ENCODE data around the gene PHF10.
"Not testable (repeated sequence)": the region's sequence is repeated elsewhere in the genome, so short reads cannot be mapped to it uniquely, and the experiment has no call there.

The PHF10 gene

DNA sequence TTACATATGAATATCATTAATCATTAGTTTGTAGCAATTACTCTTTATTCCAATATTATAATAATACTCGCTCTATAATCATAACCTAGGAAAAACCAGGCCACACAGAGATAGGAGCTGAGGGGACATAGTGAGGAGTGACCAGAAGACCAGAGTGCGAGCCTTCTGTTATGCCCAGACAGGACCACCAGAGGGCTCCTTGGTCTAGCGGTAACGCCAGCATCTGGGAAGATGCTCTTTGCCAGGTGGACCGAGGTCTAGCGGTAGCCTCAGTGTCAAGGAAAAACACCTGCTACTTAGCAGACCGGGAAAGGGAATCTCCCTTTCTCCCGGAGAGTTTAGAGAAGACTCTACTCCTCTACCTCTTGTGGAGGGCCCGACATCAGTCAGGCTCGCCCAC, 27.2 kb downstream of the PHF10 start:
- H3K79me1 ChIP-seq (ENCODE audit: low read length); H3K18ac ChIP-seq (ENCODE audit: low read length); H2AFZ ChIP-seq (ENCODE audit: insufficient read depth, low read length, poor library complexity); H3K4me3 ChIP-seq (ENCODE audit: low read depth, low read length); H2BK12ac ChIP-seq (ENCODE audit: low read length); H3K79me2 ChIP-seq (ENCODE audit: control insufficient read depth, insufficient read depth, low read length, poor library complexity); H2BK120ac ChIP-seq (ENCODE audit: insufficient read depth, low read length, poor library complexity); H3K4me2 ChIP-seq (ENCODE audit: low read length); H3K23ac ChIP-seq (ENCODE audit: low read length); H2BK5ac ChIP-seq (ENCODE audit: low read depth, low read length, poor library complexity); H3K9me3 ChIP-seq (ENCODE audit: insufficient read depth, low read depth, low read length); H2AK5ac ChIP-seq (ENCODE audit: low read length); H3K27me3 ChIP-seq (ENCODE audit: insufficient read depth, low read length); H3K4ac ChIP-seq (ENCODE audit: low read depth, low read length); H3K14ac ChIP-seq (ENCODE audit: low read length); H3K27ac ChIP-seq (ENCODE audit: low read depth, low read length); H4K8ac ChIP-seq (ENCODE audit: low read depth, low read length); H4K12ac ChIP-seq (ENCODE audit: low read depth, low read length); H4K91ac ChIP-seq (ENCODE audit: low read depth, low read length); H3K9ac ChIP-seq (ENCODE audit: low read length): not testable (repeated sequence)
- no CpG with 5 or more reads among the region's 10 CpGs for WGBS (ENCODE audit: extremely low coverage, insufficient coverage, insufficient read length)
- Histone ChIP-seq H3K36me3 (ENCODE audit: control insufficient read depth in 1 of 2, insufficient read depth in 2 of 2, low read length in 2 of 2) (peaks cover 3 to 14% of the 10 kb centered on the region in 2 experiments), H3K4me1 (ENCODE audit: control insufficient read depth in 1 of 2, insufficient read depth in 2 of 2, low read length in 2 of 2) (peaks cover 4 to 14% of the 10 kb centered on the region in 2 experiments)
- DNase-seq, result peak; percentile 14 to 57

DNA sequence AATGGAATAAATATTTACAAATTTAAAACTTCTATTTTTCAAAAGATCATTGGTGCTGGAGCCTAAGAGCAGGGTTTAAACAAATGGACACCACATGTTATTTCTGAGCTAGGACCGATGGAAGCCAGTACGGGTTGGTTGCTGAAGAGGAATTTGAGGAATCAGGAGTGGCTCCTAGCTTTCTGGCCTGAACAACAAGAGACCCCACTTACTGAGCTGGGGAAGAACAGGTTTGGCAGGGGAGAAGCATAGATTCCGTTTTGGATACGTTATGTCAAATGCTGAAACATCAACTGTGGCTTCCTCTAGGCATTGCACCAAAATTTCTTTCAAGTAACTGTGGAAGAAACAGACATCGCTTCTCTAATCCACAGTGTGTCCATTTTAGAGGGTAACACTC, 29.2 kb downstream of the PHF10 start:
- H3K79me1 ChIP-seq (ENCODE audit: low read length), result no peaks in the 10 kb centered on the region
- no peak overlapping the region for H3K4me3 ChIP-seq (ENCODE audit: low read depth, low read length)
- peaks cover 8% of the 10 kb centered on the region for H3K9me3 ChIP-seq (ENCODE audit: insufficient read depth, low read depth, low read length)

DNA sequence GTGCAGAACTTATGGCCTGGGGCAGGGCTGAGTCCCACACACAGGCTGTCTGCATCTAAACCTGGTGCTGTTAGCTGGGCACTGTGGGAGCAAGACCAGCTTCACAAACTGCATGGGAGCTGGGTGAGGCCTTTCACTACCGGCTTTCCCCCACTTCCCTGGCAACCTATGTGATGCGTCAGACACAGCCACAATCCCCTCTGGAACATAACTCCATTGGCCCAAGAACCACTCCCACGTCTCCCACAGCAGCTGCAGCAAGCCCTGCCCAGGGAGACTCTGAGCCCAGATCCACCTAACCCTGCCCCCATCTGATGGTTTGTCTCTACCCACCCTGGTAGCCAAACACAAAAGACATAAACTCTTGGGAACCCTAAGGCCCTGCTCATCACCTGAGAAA, 31.8 kb downstream of the PHF10 start:
- Histone ChIP-seq H3K79me2 (ENCODE audit: control insufficient read depth, insufficient read depth, low read length, poor library complexity) (no peaks in the 10 kb centered on the region), H3K23ac (ENCODE audit: low read length) (no peak overlapping the region), H3K9ac (ENCODE audit: low read length) (no peak overlapping the region), H3K9me3 (ENCODE audit: insufficient read depth, low read depth, low read length) (peaks cover 4% of the 10 kb centered on the region), H3K36me3 (ENCODE audit: control insufficient read depth in 1 of 2, insufficient read depth in 2 of 2, low read length in 2 of 2) (peaks cover 0 to 10% of the 10 kb centered on the region in 2 experiments), H3K27ac (ENCODE audit: low read depth, low read length) (no peak overlapping the region), H4K91ac (ENCODE audit: low read depth, low read length) (no peak overlapping the region), H3K4me1 (ENCODE audit: control insufficient read depth in 1 of 2, insufficient read depth in 2 of 2, low read length in 2 of 2) (peaks cover 3 to 9% of the 10 kb centered on the region in 2 experiments), H3K14ac (ENCODE audit: low read length) (no peak overlapping the region), H3K27me3 (ENCODE audit: insufficient read depth, low read length) (no peaks in the 10 kb centered on the region), H2BK120ac (ENCODE audit: insufficient read depth, low read length, poor library complexity) (no peak overlapping the region), H3K4me3 (ENCODE audit: low read depth, low read length) (no peak overlapping the region), H2BK12ac (ENCODE audit: low read length) (no peak overlapping the region), H2BK5ac (ENCODE audit: low read depth, low read length, poor library complexity) (no peak overlapping the region), H2AFZ (ENCODE audit: insufficient read depth, low read length, poor library complexity) (no peak overlapping the region), H2AK5ac (ENCODE audit: low read length) (no peak overlapping the region), H3K4ac (ENCODE audit: low read depth, low read length) (no peak overlapping the region), H3K79me1 (ENCODE audit: low read length) (no peaks in the 10 kb centered on the region), H3K4me2 (ENCODE audit: low read length) (no peak overlapping the region), H4K8ac (ENCODE audit: low read depth, low read length) (no peak overlapping the region), H3K18ac (ENCODE audit: low read length) (no peak overlapping the region), H4K12ac (ENCODE audit: low read depth, low read length) (no peak overlapping the region)
- no CpG with 5 or more reads among the region's 3 CpGs for WGBS (ENCODE audit: extremely low coverage, insufficient coverage, insufficient read length)
- DNase-seq, result no peak

More for the DNA sequence above, 29.2 kb downstream of the PHF10 start:
- no peak overlapping the region for H2AK5ac ChIP-seq (ENCODE audit: low read length)
- H2AFZ ChIP-seq (ENCODE audit: insufficient read depth, low read length, poor library complexity), result no peak overlapping the region
- H3K23ac ChIP-seq (ENCODE audit: low read length), result no peak overlapping the region
- no peak overlapping the region for H3K4me2 ChIP-seq (ENCODE audit: low read length)
- no peak overlapping the region for H4K8ac ChIP-seq (ENCODE audit: low read depth, low read length)
- H3K9ac ChIP-seq (ENCODE audit: low read length), result no peak overlapping the region
- no peak overlapping the region for H2BK5ac ChIP-seq (ENCODE audit: low read depth, low read length, poor library complexity)
- peaks cover 3 to 14% of the 10 kb centered on the region in 2 experiments for H3K36me3 ChIP-seq (ENCODE audit: control insufficient read depth in 1 of 2, insufficient read depth in 2 of 2, low read length in 2 of 2)
- WGBS (ENCODE audit: extremely low coverage, insufficient coverage, insufficient read length), result no CpG with 5 or more reads among the region's 5 CpGs
- H2BK12ac ChIP-seq (ENCODE audit: low read length), result no peak overlapping the region
- H3K79me2 ChIP-seq (ENCODE audit: control insufficient read depth, insufficient read depth, low read length, poor library complexity), result no peaks in the 10 kb centered on the region
- H4K91ac ChIP-seq (ENCODE audit: low read depth, low read length), result no peak overlapping the region
- no peak overlapping the region for H3K4ac ChIP-seq (ENCODE audit: low read depth, low read length)
- no peak overlapping the region for H3K14ac ChIP-seq (ENCODE audit: low read length)
- DNase-seq, result peak in 1 of 2 donors; percentile 53
- H3K27me3 ChIP-seq (ENCODE audit: insufficient read depth, low read length), result no peaks in the 10 kb centered on the region
- H3K27ac ChIP-seq (ENCODE audit: low read depth, low read length), result peak overlapping the region; percentile 30
- no peak overlapping the region for H3K18ac ChIP-seq (ENCODE audit: low read length)
- peaks cover 4 to 10% of the 10 kb centered on the region in 2 experiments for H3K4me1 ChIP-seq (ENCODE audit: control insufficient read depth in 1 of 2, insufficient read depth in 2 of 2, low read length in 2 of 2)
- no peak overlapping the region for H2BK120ac ChIP-seq (ENCODE audit: insufficient read depth, low read length, poor library complexity)
- H4K12ac ChIP-seq (ENCODE audit: low read depth, low read length), result no peak overlapping the region

GRCh38 chr6:169691260-169691659, 33.0 kb downstream of the PHF10 start:
- no peaks in the 10 kb centered on the region for H3K27me3 ChIP-seq (ENCODE audit: insufficient read depth, low read length)
- no peak overlapping the region for H4K8ac ChIP-seq (ENCODE audit: low read depth, low read length)
- no peak overlapping the region for H3K4ac ChIP-seq (ENCODE audit: low read depth, low read length)
- no peak overlapping the region for H2BK120ac ChIP-seq (ENCODE audit: insufficient read depth, low read length, poor library complexity)
- no peak overlapping the region for H4K12ac ChIP-seq (ENCODE audit: low read depth, low read length)
- peaks cover 3% of the 10 kb centered on the region for H3K9me3 ChIP-seq (ENCODE audit: insufficient read depth, low read depth, low read length)
- no peak for DNase-seq
- H3K79me1 ChIP-seq (ENCODE audit: low read length), result no peaks in the 10 kb centered on the region
- H4K91ac ChIP-seq (ENCODE audit: low read depth, low read length), result no peak overlapping the region
- no peak overlapping the region for H2BK5ac ChIP-seq (ENCODE audit: low read depth, low read length, poor library complexity)
- peaks cover 0 to 9% of the 10 kb centered on the region in 2 experiments for H3K36me3 ChIP-seq (ENCODE audit: control insufficient read depth in 1 of 2, insufficient read depth in 2 of 2, low read length in 2 of 2)
- no CpG with 5 or more reads among the region's 2 CpGs for WGBS (ENCODE audit: extremely low coverage, insufficient coverage, insufficient read length)
- H3K27ac ChIP-seq (ENCODE audit: low read depth, low read length), result no peak overlapping the region
- H3K79me2 ChIP-seq (ENCODE audit: control insufficient read depth, insufficient read depth, low read length, poor library complexity), result no peaks in the 10 kb centered on the region
- H3K4me1 ChIP-seq (ENCODE audit: control insufficient read depth in 1 of 2, insufficient read depth in 2 of 2, low read length in 2 of 2), result peaks cover 3 to 9% of the 10 kb centered on the region in 2 experiments
- no peak overlapping the region for H3K18ac ChIP-seq (ENCODE audit: low read length)
- H2BK12ac ChIP-seq (ENCODE audit: low read length), result no peak overlapping the region
- H3K4me3 ChIP-seq (ENCODE audit: low read depth, low read length), result no peak overlapping the region
- no peak overlapping the region for H2AK5ac ChIP-seq (ENCODE audit: low read length)
- no peak overlapping the region for H3K14ac ChIP-seq (ENCODE audit: low read length)
- no peak overlapping the region for H2AFZ ChIP-seq (ENCODE audit: insufficient read depth, low read length, poor library complexity)
- no peak overlapping the region for H3K4me2 ChIP-seq (ENCODE audit: low read length)
- no peak overlapping the region for H3K9ac ChIP-seq (ENCODE audit: low read length)
- H3K23ac ChIP-seq (ENCODE audit: low read length), result no peak overlapping the region

Measured in trophoblast cell (in vitro differentiated cells and primary cell).